ENCODE measurements around the gene ARHGEF1.
"Not testable (repeated sequence)": the region's sequence is repeated elsewhere in the genome, so short reads cannot be mapped to it uniquely, and the experiment has no call there.

ARHGEF1 gene

DNA sequence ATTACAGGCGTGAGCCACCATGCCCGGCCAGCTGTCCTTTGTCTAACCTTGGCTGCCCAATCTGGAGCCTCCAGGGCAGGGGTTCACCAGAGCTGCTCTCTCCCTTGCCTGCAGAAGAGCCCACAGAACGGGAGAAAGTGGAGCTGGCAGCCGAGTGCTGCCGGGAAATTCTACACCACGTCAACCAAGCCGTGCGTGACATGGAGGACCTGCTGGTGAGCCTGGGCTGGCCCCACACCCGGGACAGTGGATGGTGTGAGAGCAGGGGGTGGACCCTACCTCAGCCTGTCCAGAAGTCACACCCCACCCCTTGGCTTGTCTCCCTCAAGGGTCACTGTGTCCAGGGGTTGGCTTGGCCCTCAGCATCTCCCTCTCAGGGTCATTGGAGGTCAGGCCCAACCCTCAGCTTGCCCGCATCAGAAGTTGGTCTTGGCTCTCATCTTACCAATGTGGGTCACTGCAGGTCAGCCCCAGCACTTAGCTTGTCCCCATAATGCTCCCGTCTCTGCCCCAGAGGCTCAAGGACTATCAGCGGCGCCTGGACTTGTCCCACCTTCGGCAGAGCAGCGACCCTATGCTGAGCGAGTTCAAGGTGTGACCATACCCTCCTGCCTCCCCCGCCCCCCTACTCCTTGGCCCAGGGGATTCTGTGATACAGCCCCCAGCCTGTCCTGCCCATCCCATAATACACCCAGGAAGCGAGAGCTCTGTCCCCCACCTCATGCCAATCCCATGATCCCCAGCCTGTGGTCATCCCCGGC is 20.4 kb downstream of the ARHGEF1 start:
- in situ Hi-C loops (cut with MboI; ENCODE audit: low sequenced_read_pairs): no loop called here

DNA sequence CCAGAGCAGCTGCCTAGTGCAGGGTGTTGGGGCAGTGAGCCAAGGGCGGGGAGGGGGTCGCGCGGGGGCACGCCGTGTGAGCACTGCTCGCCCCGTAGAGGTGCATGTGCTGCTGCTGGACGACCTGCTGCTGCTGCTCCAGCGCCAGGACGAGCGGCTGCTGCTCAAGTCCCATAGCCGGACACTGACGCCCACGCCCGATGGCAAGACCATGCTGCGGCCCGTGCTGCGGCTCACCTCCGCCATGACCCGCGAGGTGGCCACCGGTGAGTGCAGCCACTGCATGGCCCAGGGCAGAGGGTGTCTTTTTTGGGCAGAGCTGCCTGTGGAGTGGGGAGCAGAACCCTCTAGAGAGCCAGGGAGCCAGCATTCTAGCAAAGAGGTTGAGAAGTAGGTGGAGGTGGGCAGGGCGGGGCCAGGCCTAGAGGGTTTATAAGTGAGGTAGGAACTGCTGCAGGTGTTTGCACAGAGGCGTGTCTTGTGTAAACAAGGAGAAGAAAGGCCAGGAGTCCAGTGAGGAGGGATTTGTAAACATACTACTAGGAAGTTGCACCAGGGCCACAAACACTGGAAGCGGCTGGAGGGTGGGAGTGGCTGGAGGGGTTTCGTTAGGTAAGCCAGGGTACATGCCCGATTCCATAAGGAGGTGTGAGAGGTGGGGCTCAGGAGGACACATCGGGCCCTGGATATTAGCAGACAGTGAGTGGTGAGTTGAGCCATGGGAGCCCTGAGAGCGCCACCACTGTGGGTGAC is 21.3 kb downstream of the ARHGEF1 start:
- in situ Hi-C loops (cut with MboI; ENCODE audit: low sequenced_read_pairs): no loop called here

- in situ Hi-C loops (cut with MboI; ENCODE audit: low sequenced_read_pairs): no loop called here
These were observed 22.5 kb downstream of the ARHGEF1 start for GRCh38 chr19:41905273-41906002.

- in situ Hi-C loops (cut with MboI; ENCODE audit: low sequenced_read_pairs): no loop called here
These were observed 23.3 kb downstream of the ARHGEF1 start for GRCh38 chr19:41906271-41906670.

GRCh38 chr19:41906916-41907680 is 24.1 kb downstream of the ARHGEF1 start:
- in situ Hi-C loops (cut with MboI; ENCODE audit: low sequenced_read_pairs): no loop called here

DNA sequence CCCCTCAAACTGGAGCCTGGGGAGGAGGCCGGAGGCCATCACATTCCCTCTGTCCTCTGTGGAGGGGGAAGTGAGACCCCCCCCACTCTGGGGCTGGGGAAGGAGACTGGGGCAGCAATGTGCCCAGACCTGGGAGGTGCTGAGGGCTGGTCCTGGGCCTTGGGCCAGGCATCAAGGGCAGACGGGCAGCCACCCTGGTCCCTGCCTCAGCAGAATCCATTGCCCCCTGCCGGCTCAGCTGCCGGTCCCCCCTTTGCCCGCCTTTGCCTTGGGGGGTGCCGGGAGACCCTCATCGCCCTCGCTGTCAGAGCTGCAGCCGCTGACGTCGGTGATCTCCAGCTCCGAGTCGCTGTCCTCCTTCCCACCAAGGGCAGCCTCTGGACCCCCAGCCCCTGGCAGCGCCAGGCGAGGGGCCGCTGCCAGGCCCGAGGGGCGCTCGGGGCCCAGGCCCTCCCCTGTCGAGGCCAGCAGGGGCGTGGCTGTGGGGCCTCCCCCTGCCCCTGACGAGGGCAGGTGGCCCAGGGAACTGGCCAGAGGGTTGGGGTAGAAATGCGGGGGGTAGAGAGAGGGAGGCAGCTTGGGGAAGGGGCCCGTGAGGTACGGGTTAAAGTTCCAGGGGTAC is 25.1 kb downstream of the ARHGEF1 start:
- in situ Hi-C loops (cut with MboI; ENCODE audit: low sequenced_read_pairs): no loop called here

DNA sequence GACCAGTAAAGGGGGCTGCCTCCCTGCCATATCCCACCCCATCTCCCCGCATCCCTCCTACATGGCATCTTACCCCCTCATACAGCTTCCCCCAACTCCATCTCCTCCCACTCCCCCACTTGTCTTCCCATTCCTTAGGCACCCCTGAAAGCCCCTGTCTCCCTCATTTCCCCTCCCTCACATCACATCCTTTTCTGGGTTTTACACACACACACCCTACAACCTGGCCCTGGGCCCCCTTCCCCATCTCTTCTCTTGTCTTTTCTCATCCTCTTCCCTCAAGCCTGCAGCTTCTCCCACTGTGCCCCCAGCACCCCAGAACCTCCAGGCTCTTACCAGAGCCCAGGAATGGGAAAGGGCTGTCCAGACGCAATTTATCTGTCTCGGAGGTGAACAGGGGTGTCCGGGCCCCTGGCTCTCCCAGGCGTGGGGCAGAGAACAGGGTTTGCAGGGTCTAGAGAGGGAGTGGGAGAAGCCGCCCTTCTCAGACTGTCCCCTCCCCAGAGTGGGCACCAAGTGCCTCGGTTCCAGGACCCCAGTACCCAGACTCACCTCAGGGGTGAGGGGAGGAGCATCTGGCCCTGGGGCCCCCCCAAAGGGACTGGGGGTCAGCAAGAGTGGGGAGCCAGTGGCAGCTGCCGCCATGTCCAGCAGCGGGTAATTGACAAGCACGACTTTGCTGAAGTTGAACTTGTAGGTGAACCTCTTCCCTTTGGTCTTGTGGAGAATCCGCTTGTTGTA is 25.9 kb downstream of the ARHGEF1 start:
- in situ Hi-C loops (cut with MboI; ENCODE audit: low sequenced_read_pairs): no loop called here

- in situ Hi-C loops (cut with MboI; ENCODE audit: low sequenced_read_pairs): no loop called here
These were observed 26.7 kb downstream of the ARHGEF1 start for GRCh38 chr19:41909706-41910105.

DNA sequence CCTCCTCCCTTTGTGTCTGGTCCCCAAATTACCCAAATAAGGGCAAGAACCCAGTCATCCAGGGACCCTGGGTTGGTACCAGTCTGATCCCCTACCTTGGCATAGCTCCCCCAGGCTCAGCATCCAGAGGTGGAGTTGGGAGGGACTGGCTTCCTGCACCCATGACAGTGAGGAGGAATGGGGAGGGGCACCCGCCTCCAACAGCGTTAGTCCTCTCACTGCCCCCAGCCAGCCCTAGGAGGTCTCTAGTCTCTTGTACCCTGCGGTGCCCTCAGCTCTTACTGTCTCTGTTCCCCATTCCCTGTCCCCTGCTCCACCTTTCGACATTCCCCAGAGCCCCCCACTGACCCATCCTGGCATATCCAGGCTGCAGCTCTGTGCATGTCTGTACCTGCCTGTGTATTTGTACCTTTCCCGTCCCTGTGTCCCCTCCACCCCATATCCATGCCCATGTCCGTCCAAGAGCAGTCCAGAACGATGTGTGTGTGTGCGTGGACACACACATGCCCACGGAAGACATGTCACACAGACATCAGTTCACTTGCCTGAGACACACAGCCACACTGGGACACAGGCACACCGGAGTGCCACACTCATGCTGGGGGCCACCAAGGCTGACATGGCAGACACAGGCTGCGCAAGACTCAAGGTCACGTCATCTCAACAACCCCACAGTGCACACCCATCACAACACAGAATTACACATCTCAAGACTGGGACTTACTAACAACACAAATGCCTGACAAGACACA is 27.4 kb downstream of the ARHGEF1 start:
- in situ Hi-C loops (cut with MboI; ENCODE audit: low sequenced_read_pairs): no loop called here

GRCh38 chr19:41910992-41911888 is 28.3 kb downstream of the ARHGEF1 start:
- in situ Hi-C loops (cut with MboI; ENCODE audit: low sequenced_read_pairs): no loop called here

DNA sequence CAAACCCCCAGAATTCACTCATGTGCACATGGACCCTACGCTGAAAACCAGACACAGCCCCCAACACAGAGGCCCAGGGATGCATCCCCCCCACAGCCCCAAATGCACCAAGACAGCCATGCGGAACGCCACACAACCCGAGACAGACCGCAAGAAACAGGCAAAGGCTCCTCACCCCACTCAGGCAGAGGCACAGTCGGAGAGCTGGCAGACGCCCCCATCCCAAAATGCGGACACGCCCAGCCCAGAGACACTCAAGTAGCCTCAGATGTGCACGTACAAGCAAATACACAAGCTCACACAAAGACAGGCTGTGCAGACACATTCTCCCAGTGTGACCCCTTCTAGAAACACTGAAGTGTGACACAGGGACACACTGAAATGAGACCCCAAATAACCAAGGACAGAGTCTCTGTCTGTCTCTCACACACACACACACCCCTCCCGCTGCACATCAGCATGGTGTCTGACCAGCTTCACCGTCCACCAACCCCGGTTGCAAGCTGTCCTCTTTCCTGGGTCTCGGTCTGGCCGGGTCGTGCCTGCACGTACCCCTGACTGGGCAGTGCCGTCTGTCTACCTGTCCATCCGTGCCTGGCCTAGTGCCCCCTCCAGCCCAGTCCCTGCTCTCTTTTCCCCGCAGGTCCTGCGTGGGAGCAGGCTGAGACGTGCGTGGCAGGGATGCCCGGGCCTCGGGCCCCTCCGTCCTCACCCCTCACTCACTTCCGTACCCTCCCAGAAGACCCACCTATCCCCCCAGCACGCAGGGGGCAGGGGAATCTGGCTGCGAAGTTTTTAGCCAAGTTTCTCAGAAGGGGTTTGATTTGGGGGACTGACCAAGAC is 29.1 kb downstream of the ARHGEF1 start:
- in situ Hi-C loops (cut with MboI; ENCODE audit: low sequenced_read_pairs): no loop called here

GRCh38 chr19:41912899-41913537 is 30.0 kb downstream of the ARHGEF1 start:
- in situ Hi-C loops (cut with MboI; ENCODE audit: low sequenced_read_pairs): no loop called here

DNA sequence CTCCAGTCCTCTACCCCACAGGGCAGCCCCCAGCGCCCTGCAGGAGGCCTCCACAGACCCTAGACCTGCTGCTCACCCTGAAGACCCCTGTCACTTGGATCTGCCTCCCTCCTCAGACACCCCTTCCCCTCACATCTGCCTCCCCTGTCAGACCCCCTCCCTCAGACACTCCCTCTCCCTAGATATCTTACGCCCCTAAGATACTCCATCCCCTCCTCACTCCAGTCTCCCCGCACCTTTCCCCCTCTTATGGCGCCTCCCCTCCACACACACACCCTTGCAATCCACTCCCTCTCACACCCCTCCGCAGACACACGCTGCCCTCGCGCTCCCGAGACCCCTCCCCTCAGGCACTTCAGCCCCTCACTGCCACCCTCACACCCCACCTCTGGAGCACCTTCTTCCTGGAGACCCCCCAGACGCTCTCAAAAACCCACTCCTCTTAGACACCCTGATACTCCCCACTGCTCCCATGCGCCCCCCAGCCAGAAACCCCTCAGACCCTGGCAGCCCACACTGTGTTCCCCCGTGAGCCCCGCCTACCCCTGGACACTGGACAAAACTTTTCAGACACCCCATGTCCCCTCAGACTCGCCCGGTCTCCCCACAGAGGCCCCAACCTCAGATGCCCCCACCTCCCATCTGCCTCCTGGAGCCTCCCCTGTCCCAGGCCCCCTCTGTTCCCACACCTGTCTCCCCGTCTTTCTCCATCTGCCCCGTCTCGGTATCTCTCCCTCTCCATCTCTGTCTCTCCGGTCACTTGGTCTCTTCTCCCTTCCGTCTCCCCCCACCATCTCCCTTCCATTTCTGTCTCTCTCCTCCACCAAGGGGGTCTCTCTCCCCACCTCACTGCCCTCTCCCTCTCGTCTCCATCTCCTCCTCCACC is 30.8 kb downstream of the ARHGEF1 start:
- in situ Hi-C loops (cut with MboI; ENCODE audit: low sequenced_read_pairs): no loop called here

- in situ Hi-C loops (cut with MboI; ENCODE audit: low sequenced_read_pairs): not testable (repeated sequence)
These were observed 31.4 kb downstream of the ARHGEF1 start for GRCh38 chr19:41914424-41914834.

- in situ Hi-C loops (cut with MboI; ENCODE audit: low sequenced_read_pairs): no loop called here
These were observed 32.2 kb downstream of the ARHGEF1 start for GRCh38 chr19:41915021-41915775.
